HL-60/S4 treated with phorbol 12-myristate 13-acetate at 8.2 ng/mL for 4 days and 3 days (cell line): Measurements from ENCODE around the gene CPXM2.

ENCODE experiments used
- in situ Hi-C: fragments of 300-500 bp; cut with MboI; formaldehyde crosslinking; loops from 2 replicates; pipeline ENCODE4 v1.15.0; 2022; ENCODE audit warnings: low sequenced_read_pairs

The CPXM2 gene

DNA sequence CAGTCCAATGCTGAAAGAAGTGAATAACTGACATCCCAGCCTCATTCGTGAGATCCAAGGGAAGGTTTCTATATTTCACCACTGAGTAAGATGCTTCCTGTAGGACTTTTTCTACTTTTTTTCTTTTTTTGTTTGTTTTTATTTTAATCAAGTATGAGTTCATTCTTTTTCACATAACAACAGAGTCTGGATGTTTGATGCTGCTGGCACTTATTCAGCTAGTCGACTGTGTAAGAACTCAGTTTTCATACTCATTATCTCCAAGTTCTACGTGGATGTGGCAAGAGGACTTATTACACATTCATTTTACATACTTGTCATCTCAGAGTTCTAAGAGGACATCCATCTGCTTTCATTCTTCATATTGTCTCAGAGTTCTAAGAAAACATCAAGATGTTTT lies 86.9 kb downstream of the CPXM2 start:
- in situ Hi-C loops: no loop called here

DNA sequence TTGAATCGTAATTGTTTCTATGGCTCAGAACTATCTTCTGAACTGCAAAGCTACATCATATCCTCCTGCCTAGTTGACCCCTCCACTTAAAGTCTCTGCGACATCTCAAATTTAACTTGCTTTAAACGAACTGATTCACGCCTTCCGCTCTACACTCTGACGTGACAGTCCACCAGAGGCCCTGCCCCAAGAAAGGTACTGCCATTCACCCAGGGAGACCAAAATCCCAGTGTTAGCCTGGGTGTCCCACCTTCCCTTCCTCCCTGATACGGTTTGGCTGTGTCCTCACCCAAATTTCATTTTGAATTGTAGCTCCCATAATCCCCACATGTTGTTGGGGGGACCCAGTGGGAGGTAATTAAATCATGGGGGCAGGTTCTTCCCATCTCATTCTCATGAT lies 90.8 kb downstream of the CPXM2 start:
- in situ Hi-C loops: no loop called here

DNA sequence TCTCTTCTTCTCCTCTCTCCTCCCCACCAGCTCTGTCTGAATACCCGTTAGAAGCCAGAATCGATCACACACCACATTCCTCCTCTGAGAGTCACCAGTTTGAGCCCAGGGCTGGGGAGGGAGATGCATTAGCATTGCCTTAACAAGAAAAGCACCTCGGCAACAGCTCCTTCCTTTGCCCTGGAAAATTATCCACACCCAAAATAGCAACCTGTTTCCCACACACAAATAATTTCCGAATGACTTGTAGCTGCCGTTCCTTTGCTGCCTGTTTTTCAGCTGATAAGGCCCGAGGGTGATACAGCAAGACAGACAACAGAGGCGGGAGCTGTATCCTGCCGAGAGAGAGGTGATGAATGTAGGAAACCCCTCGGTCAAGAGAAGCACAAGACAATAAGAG lies 91.3 kb downstream of the CPXM2 start:
- in situ Hi-C loops: no loop called here

DNA sequence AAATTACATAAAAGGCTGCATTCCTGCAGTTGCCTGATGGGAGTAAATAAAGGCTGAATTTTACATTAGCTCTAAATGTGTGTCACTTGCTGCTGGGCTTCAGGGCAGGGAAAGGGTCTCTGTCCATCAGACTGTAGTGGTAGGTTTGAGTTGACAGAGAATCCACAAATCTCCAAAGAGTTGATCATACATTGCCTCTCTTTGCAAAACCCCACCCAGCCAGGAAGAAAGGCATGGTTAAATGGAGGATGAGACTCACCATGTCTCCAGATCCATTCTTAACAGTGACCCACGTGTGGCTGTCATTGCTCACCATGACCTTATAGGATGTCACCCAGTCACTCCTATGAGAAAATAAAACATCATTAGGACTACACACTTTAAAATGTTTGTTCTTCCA lies 92.8 kb downstream of the CPXM2 start:
- in situ Hi-C loops: no loop called here

DNA sequence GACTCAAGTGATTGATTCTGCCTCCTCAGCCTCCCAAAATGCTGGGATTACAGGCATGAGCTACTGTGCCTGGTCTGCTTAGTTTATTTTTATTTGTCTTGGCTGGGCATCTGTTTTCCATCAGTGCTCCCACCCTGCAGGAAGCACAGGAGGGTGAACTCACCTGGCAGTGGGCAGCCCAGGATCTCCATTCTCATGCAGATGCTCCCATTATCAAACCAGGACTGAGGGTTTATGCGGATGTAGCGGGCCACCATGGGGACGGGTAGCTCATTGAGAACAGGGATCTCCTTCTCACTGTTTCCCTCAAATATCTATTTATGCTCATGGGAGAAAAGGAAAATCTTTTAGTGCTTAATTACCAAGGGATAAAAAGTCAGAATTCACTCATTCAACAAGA lies 93.8 kb downstream of the CPXM2 start:
- in situ Hi-C loops: no loop called here

DNA sequence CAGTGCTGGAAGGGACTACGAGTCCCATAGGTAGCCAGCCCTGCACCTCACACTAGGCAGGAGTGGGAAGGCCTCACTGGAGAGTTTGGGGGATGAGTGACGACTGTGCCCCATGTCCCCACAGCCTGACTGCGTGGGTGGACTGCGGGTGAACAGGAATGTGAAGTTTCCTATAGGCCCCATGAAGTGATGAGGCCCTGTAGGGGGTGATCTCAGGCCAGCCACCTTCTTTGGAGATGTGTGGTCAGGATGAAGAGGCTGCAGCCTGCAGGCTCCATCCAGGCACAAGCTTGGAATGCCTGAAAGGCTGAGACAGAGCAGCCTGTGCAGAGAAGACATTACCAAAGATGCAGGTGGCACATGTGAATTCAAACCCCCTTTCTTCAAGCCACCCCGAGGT lies 94.9 kb downstream of the CPXM2 start:
- in situ Hi-C loops: no loop called here

DNA sequence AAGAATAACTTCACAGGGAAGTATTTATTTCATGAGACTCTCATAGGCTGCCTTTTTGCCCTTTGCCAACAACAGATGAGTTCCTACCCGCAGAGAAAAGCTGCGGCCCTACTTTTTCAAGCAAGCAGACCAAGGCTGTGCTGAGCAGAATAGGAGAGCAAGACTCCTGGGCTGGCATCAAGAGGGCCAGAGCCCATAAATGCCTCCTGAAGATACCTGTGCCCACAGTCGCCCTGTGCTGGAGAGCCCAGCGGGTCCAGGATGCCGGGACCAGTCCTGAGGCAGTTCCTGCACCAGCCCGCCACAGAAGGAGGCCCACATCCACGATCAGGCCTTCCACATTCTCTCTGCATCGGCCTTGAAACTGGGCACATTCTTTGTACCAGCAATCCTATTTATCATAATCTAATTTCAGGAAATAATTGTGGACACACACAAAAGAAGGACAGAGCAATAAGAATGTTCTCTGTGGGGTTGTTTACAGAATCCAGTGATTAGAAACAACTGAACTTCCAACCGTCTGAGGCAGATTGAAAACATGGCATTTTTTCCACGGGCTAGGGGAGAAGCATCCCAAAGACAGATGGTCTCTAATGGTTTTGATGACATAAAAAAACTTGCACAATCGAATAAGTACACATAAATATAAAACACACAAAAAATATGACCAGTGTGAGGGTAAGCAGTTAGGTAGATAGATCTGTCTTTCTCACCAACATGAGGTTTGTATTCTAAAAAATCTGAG lies 95.6 kb downstream of the CPXM2 start:
- in situ Hi-C loops: no loop called here

DNA sequence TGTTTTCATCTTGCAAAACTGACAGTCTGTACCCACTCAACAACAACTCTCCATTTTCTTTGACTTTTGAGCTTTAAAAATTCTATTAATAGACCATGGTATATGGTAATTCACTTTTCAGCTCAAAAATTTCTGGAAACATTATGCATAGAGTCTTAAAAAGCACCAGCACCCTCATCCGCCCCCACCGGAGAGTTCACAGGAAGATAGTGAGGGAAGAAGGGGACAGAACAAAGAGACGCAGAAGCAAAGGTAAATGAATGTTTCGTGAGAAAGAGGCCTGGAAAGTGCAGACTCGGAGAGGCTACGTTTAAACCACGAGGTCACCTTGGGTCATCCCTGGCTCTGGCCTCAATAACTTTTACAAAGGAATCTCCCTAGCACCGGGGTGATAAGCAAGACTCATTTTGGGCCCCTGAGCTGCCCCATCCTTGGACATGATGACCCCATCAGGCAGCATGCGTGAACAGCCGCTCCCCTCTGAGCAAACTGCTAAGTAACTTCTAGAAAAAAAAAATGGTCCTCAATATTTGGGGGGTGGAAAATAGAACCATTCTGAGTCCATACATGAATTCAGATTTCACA lies 96.3 kb downstream of the CPXM2 start:
- in situ Hi-C loops: no loop called here

DNA sequence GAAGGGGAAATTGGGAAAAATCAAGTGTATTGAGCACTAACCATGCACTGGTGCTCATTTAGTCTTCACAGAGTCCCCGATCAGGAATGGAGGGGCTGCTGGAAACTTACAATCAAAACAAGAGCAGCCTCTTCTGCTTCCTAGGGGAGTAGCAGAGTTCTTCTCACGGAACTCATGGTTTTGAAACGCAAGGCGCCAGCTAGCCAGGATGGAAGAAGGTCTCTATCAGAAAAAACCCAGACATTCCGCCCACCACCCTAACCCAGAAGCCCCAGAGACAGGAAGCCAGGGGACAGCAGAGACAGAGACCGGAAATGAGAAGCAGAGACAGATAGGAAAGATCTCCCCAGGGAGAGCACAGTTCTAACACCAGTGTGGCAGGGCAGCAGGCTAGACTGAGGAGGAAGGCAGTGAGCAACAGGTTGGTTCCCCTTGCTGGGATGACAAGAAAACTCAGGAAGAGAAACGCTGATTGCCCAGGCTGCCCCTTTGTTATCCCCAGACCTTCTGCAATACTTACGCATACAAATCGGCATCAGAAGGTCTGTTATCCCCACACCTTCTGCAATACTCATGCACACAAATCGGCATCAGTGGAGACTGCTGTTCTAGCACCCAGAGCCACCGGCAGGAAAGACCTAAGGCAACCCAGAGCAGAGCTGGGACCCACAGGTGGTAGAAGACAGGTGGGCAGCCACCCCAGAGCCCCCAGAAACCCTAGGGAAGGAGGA lies 99.2 kb downstream of the CPXM2 start:
- in situ Hi-C loops: no loop called here

DNA sequence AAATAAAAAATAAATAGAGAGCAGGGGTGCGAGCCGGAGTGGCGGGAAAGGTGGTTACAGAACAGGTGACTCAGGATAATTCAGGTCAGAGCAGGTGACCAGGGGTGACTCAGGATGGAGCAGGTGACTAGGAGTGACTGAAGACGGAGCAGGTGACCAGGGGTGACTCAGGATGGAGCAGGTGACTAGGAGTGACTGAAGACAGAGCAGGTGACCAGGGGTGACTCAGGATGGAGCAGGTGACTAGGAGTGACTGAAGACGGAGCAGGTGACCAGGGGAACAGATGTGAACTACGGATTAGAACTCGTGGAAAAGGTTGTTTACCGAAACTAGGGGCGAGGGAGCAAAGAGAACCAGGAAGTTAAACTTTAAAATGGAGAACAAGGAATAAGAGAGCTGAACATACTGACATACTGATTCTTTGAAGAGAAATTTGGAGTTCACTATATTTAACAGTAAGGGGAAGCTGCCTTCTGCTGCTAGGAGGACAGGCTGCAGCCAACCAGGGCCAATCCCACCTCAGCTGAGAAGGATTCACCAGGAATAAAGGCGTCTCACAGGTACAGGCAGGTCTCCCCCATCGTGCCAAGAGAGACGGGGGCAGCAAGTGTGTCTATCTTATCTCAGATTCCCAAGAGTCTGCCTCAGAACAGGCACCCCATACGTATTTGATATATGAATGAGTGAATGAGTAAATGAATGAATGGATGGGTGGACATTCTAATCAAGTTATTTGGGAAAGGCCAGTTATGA lies 101.3 kb downstream of the CPXM2 start:
- in situ Hi-C loops: no loop called here

DNA sequence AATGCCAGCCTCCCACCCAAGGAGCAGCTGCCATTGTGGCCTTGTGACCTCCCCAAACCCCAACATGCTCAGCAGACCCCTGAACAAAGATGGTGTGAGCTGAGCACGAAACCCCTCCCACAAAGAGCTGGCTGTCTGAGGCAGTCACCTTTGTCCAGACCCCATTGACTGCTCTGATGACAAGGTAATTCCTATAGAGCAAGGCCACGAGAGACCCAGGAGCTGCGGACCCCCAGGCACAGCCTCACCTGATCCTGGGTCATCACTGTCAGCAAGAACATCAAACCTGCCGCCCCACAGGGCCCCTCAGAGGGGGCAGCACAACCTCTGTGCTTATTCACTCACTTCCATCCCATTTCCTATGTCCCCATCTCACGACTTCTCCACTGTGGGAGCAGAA lies 102.6 kb downstream of the CPXM2 start:
- in situ Hi-C loops: no loop called here

DNA sequence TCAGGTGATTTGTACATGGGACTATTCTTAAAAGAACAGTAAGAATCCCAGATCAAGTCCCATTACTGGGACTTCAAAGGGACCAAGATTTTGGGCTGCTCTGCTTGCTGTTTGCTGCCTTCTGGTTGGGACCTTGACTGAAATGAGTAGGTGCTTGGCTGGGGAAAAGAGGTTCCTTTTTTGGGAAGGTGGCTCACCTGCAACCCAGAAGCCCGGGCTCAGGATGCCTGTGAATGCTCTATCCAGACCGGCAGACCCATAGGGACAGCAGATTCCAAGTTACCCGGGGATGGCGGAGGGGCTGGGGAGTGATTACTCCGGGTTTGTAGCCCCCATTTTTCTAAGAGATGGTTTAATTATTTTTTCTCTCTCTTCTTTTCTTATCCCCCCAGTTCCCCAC lies 104.0 kb downstream of the CPXM2 start:
- in situ Hi-C loops: no loop called here

DNA sequence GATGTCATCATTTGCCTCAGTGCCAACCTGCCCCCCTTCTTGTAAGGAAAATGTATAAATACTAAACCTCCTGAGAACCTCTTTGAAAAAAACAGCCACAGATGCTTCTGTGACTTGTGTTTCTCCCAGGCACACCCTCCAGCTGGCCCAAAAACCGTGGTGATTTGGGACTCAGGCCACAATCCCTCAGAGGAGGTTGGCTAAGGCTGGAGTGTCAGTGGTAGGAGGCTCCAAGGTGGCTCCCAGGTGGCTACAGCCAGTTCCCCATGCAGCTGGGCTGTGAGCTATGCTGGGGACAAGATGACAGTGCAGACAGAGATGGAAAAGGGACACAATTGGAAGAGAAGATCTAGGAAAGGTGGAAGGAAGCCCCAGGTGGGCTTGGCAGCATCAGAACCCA lies 104.7 kb downstream of the CPXM2 start:
- in situ Hi-C loops: no loop called here

DNA sequence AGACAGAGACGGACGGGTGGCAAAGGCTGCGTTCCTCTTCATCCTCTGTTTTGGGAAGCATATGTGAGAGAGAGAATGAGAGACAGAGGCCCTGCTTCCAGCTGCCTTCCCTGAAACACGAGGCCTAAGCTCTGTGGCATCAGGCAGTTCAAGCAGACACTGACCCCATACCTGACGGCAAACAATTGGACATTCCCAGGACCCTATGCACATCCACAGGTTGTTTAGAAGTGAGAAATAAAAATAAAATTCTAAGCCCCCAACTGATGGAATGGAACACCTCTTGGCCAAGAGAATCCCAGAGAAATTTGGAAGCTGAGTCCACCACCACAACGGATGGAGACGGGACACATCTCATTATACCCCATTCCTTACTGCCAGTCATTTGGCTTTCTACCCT lies 105.3 kb downstream of the CPXM2 start:
- in situ Hi-C loops: no loop called here

DNA sequence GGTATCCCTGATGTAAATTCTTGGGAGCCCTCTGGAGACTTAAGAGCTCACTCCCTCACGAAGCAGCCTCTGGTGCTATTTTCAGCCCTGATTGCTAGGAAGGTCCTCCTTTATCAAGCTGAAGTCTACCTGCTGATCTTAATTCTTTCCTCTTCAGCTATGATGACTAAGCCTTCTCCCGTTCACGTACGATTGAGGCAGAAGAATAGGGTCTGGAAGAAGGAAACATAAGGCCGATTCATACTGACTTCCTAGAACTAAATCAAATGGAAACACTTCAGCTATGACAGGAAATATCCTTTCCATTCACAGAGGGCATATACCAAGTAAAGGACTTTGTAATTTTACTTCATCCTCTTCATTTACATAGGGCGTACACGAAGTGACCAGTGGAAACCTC lies 107.0 kb downstream of the CPXM2 start:
- in situ Hi-C loops: no loop called here

DNA sequence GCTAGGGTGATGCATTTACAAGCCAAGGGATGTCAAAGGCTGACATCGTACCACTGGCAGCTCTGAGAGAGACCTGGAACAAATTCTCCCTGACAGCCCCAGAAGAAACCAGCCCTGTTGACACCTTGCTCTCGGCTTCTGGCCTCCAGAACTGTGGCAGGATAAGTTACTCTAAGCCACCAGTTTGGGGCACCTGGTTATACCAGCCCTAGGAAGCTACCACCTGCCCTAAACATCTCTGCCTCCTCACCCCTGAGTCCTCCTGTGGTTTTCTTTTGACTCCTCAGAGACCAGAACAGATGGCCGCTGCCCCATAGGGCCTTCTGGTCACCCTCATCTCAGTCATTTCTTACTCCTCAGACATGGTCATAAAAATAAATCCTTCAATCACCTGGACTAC lies 107.4 kb downstream of the CPXM2 start:
- in situ Hi-C loops: no loop called here

DNA sequence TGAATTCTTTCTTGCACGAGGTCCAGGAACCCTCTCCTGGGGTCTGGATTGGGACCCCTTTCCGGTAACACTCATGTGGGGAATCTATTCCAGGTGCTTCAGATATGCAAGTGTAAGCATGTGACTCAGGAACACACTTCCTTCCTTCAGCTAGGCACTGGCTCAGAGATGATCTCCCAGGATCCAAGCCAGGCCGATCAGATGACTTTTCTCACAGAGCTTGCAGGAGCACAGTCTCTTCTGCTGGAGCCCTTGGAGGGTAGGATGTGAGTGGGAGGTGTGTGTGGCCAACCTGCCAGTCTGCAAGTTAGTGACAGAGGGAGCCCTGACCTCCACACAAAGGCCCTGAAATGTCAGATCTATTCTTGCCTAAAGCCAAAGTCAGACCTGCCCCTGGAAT lies 108.3 kb downstream of the CPXM2 start:
- in situ Hi-C loops: no loop called here

DNA sequence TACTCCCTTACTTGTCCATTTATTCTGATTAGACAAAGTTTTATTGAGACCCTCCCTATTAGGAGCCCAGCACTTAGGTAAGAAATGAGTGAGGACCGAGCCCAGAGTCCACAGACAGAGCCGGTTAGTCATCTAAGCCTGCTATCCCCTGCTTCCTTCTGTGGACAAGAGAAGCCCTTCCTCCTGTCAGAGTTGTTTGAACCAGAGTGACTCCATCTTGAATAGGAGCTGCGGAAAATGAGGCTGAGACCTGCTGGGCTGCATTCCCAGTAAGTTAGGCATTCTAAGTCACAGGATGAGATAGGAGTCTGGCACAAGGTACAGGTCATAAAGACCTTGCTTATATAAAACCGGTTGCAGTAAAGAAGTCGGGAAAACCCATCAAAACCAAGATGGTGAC lies 109.1 kb downstream of the CPXM2 start:
- in situ Hi-C loops: no loop called here

DNA sequence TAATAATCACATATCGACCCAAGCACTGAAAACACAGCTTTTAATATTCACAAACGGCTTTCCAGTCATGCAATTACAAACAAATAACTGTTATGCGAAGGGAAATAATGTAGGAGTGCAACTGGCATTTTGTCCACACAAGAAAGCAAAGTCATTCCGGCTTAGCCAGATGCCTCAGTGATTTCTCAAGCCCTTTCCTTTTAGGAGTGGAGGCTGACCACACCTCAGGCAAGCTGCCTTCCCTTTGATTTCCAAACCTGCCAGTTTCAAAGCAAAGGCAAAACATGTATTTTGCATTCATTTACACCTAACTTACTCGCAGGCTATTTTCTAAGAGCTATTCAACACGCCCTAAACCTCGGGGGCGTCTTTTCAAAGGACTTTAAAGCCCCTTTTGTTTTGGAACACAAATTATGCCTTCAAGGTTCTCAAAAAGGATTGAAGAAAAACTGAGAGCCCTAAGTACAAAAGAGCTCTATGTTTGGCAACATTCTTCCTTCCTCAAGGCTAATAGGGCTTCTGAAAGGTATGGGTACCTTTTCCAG lies 109.6 kb downstream of the CPXM2 start:
- in situ Hi-C loops: no loop called here

DNA sequence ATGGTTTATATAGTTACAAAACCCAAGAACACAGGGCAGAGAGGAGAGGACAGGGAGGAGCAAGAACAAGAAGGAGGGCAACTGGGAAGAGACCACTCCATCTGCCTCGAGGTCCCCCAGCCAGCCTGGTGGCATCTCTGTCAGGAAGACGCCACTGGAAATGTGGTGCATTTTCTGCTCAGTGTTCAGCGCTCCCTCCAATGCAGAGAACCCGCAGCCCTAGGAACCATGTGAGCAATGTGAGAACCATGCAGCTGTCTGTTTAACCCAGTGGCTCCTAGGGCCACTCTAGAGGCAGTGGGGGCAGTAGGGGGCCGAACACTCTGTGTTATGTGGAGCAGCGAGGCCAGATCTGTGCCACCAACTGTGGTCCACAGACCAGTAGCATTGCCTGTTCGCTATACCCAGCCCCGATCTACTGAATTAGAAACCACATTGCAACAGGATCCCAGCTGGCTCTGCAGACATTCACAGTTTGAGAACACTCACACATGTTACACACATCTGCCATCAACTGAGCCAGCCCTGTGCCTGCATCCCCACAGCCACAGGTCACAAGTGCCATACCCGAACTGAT lies 110.2 kb downstream of the CPXM2 start:
- in situ Hi-C loops: no loop called here
